ENCODE results near the gene KCNMB1. TPM values are rescaled to one million over a fixed set of nuclear protein-coding genes. Genes with fewer than 3 reads are reported as not detected.

Gene KCNMB1
- total and polyA plus RNA-seq, 2 donors from 2014 or later: 2.1 to 4.5 TPM

GRCh38 chr5:170431571-170431970 is 42.4 kb upstream of the KCNMB1 start:
- no peaks in the 10 kb centered on the region for H3K9me3 ChIP-seq (ENCODE audit: control insufficient read depth in 2 of 3, insufficient read depth in 1 of 3, low read length in 3 of 3)
- H3K36me3 ChIP-seq (ENCODE audit: control insufficient read depth in 2 of 3, insufficient read depth in 3 of 3, low read length in 3 of 3): no peaks in the 10 kb centered on the region
- peaks cover 0 to 4% (median 0%) of the 10 kb centered on the region in 3 donors for H3K4me1 ChIP-seq (ENCODE audit: control insufficient read depth in 2 of 3, insufficient read depth in 2 of 3, low read depth in 1 of 3, low read length in 3 of 3)
- no peak overlapping the region for H3K4me3 ChIP-seq (ENCODE audit: low read length in 3 of 3)
- DNase-seq (no peak), FAIRE-seq (no peak)
- no peak for TF ChIP-seq CTCF (IDR thresholded peaks at IDR 0.05; ENCODE audit: borderline replicate concordance, extremely low read depth, insufficient read depth)
- no peak overlapping the region for H3K27ac ChIP-seq (ENCODE audit: low read depth in 2 of 2, low read length in 2 of 2)
- intact Hi-C loops (cut with DNase I): no loop called here
- H3K27me3 ChIP-seq (ENCODE audit: control insufficient read depth, insufficient read depth, low read length): no peaks in the 10 kb centered on the region
- H3K9ac ChIP-seq (ENCODE audit: low read length in 3 of 3): no peak overlapping the region

- no peaks in the 10 kb centered on the region for H3K27me3 ChIP-seq (ENCODE audit: control insufficient read depth, insufficient read depth, low read length)
- no peak for TF ChIP-seq CTCF (IDR thresholded peaks at IDR 0.05; ENCODE audit: borderline replicate concordance, extremely low read depth, insufficient read depth)
- intact Hi-C loops (cut with DNase I): no loop called here
- peak in 3 of 5 donors; percentile 29 to 53 (median 53) for DNase-seq
- FAIRE-seq: no peak
- H3K9ac ChIP-seq (ENCODE audit: low read length in 3 of 3): no peak overlapping the region
- peaks cover 0 to 4% (median 0%) of the 10 kb centered on the region in 3 donors for H3K4me1 ChIP-seq (ENCODE audit: control insufficient read depth in 2 of 3, insufficient read depth in 2 of 3, low read depth in 1 of 3, low read length in 3 of 3)
- H3K36me3 ChIP-seq (ENCODE audit: control insufficient read depth in 2 of 3, insufficient read depth in 3 of 3, low read length in 3 of 3): no peaks in the 10 kb centered on the region
- H3K4me3 ChIP-seq (ENCODE audit: low read length in 3 of 3): no peak overlapping the region
- H3K9me3 ChIP-seq (ENCODE audit: control insufficient read depth in 2 of 3, insufficient read depth in 1 of 3, low read length in 3 of 3): no peaks in the 10 kb centered on the region
- no peak overlapping the region for H3K27ac ChIP-seq (ENCODE audit: low read depth in 2 of 2, low read length in 2 of 2)
These were observed 41.8 kb upstream of the KCNMB1 start for GRCh38 chr5:170430866-170431437.

DNA sequence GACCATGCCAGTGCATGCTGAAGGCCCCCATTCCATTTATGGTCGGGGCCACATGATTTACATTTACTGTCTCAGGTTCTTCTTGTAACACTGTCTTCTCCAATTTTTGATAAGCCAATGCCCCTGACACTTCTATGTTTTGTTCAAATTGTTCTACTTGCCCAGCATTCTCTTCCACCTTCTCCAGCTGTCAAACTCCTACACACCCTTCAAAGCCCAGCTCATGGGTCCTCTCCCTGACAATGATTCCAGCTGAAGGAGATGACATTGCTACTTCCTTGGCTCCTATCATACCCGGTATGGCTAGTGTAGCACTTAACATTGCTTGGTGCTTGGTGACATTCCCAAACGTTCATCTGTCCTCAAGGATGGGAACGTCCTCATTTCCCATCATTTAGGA is 41.1 kb upstream of the KCNMB1 start:
- DNase-seq (no peak), FAIRE-seq (no peak)
- H3K27me3 ChIP-seq (ENCODE audit: control insufficient read depth, insufficient read depth, low read length): no peaks in the 10 kb centered on the region
- H3K27ac ChIP-seq (ENCODE audit: low read depth in 2 of 2, low read length in 2 of 2): no peak overlapping the region
- H3K9ac ChIP-seq (ENCODE audit: low read length in 3 of 3): no peak overlapping the region
- peaks cover 0 to 2% (median 0%) of the 10 kb centered on the region in 3 donors for H3K4me1 ChIP-seq (ENCODE audit: control insufficient read depth in 2 of 3, insufficient read depth in 2 of 3, low read depth in 1 of 3, low read length in 3 of 3)
- H3K36me3 ChIP-seq (ENCODE audit: control insufficient read depth in 2 of 3, insufficient read depth in 3 of 3, low read length in 3 of 3): no peaks in the 10 kb centered on the region
- no peaks in the 10 kb centered on the region for H3K9me3 ChIP-seq (ENCODE audit: control insufficient read depth in 2 of 3, insufficient read depth in 1 of 3, low read length in 3 of 3)
- no peak for TF ChIP-seq CTCF (IDR thresholded peaks at IDR 0.05; ENCODE audit: borderline replicate concordance, extremely low read depth, insufficient read depth)
- intact Hi-C loops (cut with DNase I): no loop called here
- H3K4me3 ChIP-seq (ENCODE audit: low read length in 3 of 3): no peak overlapping the region

GRCh38 chr5:170429014-170429413 is 39.8 kb upstream of the KCNMB1 start:
- Histone ChIP-seq H3K9ac (ENCODE audit: low read length in 3 of 3) (no peak overlapping the region), H3K4me1 (ENCODE audit: control insufficient read depth in 2 of 3, insufficient read depth in 2 of 3, low read depth in 1 of 3, low read length in 3 of 3) (no peaks in the 10 kb centered on the region), H3K9me3 (ENCODE audit: control insufficient read depth in 2 of 3, insufficient read depth in 1 of 3, low read length in 3 of 3) (no peaks in the 10 kb centered on the region), H3K36me3 (ENCODE audit: control insufficient read depth in 2 of 3, insufficient read depth in 3 of 3, low read length in 3 of 3) (no peaks in the 10 kb centered on the region), H3K27ac (ENCODE audit: low read depth in 2 of 2, low read length in 2 of 2) (no peak overlapping the region), H3K27me3 (ENCODE audit: control insufficient read depth, insufficient read depth, low read length) (no peaks in the 10 kb centered on the region), H3K4me3 (ENCODE audit: low read length in 3 of 3) (no peak overlapping the region)
- intact Hi-C loops (cut with DNase I): no loop called here
- FAIRE-seq (no peak), DNase-seq (no peak)
- no peak for TF ChIP-seq CTCF (IDR thresholded peaks at IDR 0.05; ENCODE audit: borderline replicate concordance, extremely low read depth, insufficient read depth)

All from kidney (tissue), 14 donors.